ENCODE data around the gene SLC7A7. TPM values are rescaled to one million over a fixed set of nuclear protein-coding genes. Genes with fewer than 3 reads are reported as not detected.
A peak's percentile ranks its signal among the peaks of the same experiment; 100 is the strongest.

The SLC7A7 gene
- total and polyA plus RNA-seq, 2 of the 13 experiments (the other 11 are each of a cell fraction or from before 2014, with no cell fraction given) = 0.13 to 0.63 TPM

GRCh38 chr14:22819151-22819988 lies 4.1 kb upstream of the SLC7A7 start (continued):
- TF ChIP-seq ZBTB8A (CRISPR knock-in tag; IDR thresholded peaks at IDR 0.05; ENCODE audit: borderline replicate concordance, low read depth) (no peak), ZFP41 (CRISPR knock-in tag; IDR thresholded peaks at IDR 0.05; ENCODE audit: borderline replicate concordance) (no peak), ETV6 (CRISPR knock-in tag; conservative IDR thresholded peaks at IDR 0.05) (no peak), SAP130 (CRISPR knock-in tag; IDR thresholded peaks at IDR 0.05; ENCODE audit: low read depth) (peak; percentile 70), KMT2A (CRISPR knock-in tag; IDR thresholded peaks at IDR 0.05) (no peak), CBX5 (CRISPR knock-in tag; IDR thresholded peaks at IDR 0.05; ENCODE audit: borderline replicate concordance) (peak; percentile 38; the same call in 1 of the 2 replicates), ZNF207 (IDR thresholded peaks at IDR 0.05; ENCODE audit: borderline replicate concordance) (no peak), NCOA1 (CRISPR knock-in tag; IDR thresholded peaks at IDR 0.05) (no peak), MED13 (CRISPR knock-in tag; IDR thresholded peaks at IDR 0.05) (no peak), FOXJ3 (CRISPR knock-in tag; IDR thresholded peaks at IDR 0.05; ENCODE audit: borderline replicate concordance) (no peak), MEIS2 (CRISPR knock-in tag; IDR thresholded peaks at IDR 0.05) (peak; percentile 33; the same call in 1 of the 2 replicates), ZNF549 (CRISPR knock-in tag; IDR thresholded peaks at IDR 0.05) (no peak), KDM5A (IDR thresholded peaks at IDR 0.05; ENCODE audit: borderline replicate concordance, low read length) (no peak; the same call in 1 of the 2 replicates), MLLT10 (CRISPR knock-in tag; IDR thresholded peaks at IDR 0.05) (no peak)
- TF ChIP-seq, protein P1, sequence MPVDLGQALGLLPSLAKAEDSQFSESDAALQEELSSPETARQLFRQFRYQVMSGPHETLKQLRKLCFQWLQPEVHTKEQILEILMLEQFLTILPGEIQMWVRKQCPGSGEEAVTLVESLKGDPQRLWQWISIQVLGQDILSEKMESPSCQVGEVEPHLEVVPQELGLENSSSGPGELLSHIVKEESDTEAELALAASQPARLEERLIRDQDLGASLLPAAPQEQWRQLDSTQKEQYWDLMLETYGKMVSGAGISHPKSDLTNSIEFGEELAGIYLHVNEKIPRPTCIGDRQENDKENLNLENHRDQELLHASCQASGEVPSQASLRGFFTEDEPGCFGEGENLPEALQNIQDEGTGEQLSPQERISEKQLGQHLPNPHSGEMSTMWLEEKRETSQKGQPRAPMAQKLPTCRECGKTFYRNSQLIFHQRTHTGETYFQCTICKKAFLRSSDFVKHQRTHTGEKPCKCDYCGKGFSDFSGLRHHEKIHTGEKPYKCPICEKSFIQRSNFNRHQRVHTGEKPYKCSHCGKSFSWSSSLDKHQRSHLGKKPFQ (CRISPR knock-in tag; IDR thresholded peaks at IDR 0.05; ENCODE audit: insufficient replicate concordance) = no peak
- TF ChIP-seq, protein P2, sequence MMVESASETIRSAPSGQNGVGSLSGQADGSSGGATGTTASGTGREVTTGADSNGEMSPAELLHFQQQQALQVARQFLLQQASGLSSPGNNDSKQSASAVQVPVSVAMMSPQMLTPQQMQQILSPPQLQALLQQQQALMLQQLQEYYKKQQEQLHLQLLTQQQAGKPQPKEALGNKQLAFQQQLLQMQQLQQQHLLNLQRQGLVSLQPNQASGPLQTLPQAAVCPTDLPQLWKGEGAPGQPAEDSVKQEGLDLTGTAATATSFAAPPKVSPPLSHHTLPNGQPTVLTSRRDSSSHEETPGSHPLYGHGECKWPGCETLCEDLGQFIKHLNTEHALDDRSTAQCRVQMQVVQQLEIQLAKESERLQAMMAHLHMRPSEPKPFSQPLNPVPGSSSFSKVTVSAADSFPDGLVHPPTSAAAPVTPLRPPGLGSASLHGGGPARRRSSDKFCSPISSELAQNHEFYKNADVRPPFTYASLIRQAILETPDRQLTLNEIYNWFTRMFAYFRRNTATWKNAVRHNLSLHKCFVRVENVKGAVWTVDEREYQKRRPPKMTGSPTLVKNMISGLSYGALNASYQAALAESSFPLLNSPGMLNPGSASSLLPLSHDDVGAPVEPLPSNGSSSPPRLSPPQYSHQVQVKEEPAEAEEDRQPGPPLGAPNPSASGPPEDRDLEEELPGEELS (CRISPR knock-in tag; IDR thresholded peaks at IDR 0.05) = peak; percentile 58
- TF ChIP-seq, protein P3, sequence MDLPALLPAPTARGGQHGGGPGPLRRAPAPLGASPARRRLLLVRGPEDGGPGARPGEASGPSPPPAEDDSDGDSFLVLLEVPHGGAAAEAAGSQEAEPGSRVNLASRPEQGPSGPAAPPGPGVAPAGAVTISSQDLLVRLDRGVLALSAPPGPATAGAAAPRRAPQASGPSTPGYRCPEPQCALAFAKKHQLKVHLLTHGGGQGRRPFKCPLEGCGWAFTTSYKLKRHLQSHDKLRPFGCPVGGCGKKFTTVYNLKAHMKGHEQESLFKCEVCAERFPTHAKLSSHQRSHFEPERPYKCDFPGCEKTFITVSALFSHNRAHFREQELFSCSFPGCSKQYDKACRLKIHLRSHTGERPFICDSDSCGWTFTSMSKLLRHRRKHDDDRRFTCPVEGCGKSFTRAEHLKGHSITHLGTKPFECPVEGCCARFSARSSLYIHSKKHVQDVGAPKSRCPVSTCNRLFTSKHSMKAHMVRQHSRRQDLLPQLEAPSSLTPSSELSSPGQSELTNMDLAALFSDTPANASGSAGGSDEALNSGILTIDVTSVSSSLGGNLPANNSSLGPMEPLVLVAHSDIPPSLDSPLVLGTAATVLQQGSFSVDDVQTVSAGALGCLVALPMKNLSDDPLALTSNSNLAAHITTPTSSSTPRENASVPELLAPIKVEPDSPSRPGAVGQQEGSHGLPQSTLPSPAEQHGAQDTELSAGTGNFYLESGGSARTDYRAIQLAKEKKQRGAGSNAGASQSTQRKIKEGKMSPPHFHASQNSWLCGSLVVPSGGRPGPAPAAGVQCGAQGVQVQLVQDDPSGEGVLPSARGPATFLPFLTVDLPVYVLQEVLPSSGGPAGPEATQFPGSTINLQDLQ (CRISPR knock-in tag; IDR thresholded peaks at IDR 0.05) = no peak

All from HepG2 (cell line).